Muscle of leg (tissue), 11 donors: ENCODE measurements around the gene SYNRG. TPM values are rescaled to one million over a fixed set of nuclear protein-coding genes. Genes with fewer than 3 reads are reported as not detected.

Experiments used
- DNase-seq: peaks from one replicate; pipeline ENCODE4 v3.0.0; 2013
- H3K27ac ChIP-seq: one replicate; pipeline ENCODE4 v1.5.1; 2013; ENCODE audit warnings: mild to moderate bottlenecking, low read length, control low read depth
- H3K27me3 ChIP-seq: one replicate; pipeline ENCODE4 v1.6.1; 2013; ENCODE audit warnings: low read length; ENCODE audit not compliant: control insufficient read depth, insufficient read depth
- H3K36me3 ChIP-seq: one replicate; pipeline ENCODE4 v1.6.1; 2013; ENCODE audit warnings: low read length; ENCODE audit not compliant: control insufficient read depth, insufficient read depth
- H3K4me1 ChIP-seq: one replicate; pipeline ENCODE4 v1.6.1; 2013; ENCODE audit warnings: low read length; ENCODE audit not compliant: control insufficient read depth, insufficient read depth
- H3K4me3 ChIP-seq: one replicate; pipeline ENCODE4 v1.5.1; 2013; ENCODE audit warnings: low read length, control low read depth
- H3K9me3 ChIP-seq: replicated peaks from 2 replicates; pipeline ENCODE4 v1.6.1; 2013; ENCODE audit warnings: low read depth, low read length; ENCODE audit not compliant: control insufficient read depth
- WGBS: methylation state at CpG from one replicate; pipeline ENCODE4 v1.1.5; 2013; ENCODE audit warnings: missing lambda C conversion rate; ENCODE audit not compliant: insufficient coverage; 5-methylcytosine and 5-hydroxymethylcytosine counted together
- polyA plus RNA-seq, 8 donors: library from polyadenylated mRNA; unstranded; fragments of 120-200 nt; gene quantifications; one replicate each; pipeline versions ENCODE4 v1.2.1 to v1.2.3, GENCODE V29; 2013; ENCODE audit warnings: inconsistent platforms in 1 of 8, low replicate concordance in 1 of 8; ENCODE audit not compliant: insufficient read length in 8 of 8, insufficient read depth in 1 of 8
- total RNA-seq: library from RNA; stranded (reverse); fragments of 120-200 nt; gene quantifications from one replicate; pipeline ENCODE4 v1.2.4, GENCODE V29; 2013

Gene SYNRG
- total and polyA plus RNA-seq, 9 donors, result 14.5 to 27.2 (median 21.2) TPM

DNA sequence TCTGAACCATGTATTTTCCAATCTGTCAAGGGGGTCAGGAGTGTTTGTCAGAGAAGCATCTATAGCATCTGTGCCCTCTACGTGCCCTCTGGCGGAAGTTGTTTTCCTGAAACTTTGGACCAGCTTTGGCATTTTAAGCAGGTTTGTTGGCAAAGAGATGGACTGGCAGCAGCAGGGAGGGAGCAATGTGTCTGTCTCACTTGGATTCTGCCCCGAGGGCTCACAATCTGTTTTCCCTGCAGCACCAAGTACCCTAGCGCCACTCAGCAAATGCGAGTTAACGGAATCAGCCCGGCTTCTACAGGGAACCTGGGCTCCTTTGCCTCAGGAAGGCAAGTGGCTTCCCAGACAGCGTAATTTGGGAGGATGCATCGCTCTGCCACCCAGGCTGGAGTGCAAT lies 102.1 kb downstream of the SYNRG start:
- Histone ChIP-seq H3K27me3 (no peaks in the 10 kb centered on the region), H3K4me1 (peaks cover 3% of the 10 kb centered on the region), H3K9me3 (no peaks in the 10 kb centered on the region), H3K27ac (no peak overlapping the region), H3K4me3 (no peak overlapping the region), H3K36me3 (peaks cover 1% of the 10 kb centered on the region)
- DNase-seq, result no peak
- 89% methylated on average over 9 of the region's 9 CpGs for WGBS

DNA sequence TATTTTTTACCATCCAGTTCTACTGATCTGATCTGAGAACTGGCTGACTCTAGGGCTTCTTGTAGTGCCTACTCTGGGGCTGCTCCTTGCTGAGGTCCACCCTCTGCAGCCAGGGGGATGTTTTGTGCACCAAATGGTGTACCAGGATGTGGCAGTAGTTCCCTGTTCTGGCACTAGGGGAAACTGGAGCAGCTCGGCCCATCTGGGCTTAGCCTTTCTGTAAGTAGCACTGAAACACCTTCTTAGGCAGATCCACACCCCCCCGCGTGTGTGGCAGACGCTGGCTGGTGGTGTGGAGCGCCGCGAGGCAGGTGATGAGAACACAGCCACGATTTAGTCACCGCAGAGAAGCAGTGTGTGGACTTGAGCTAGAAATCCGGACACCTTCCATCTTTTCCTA lies 102.5 kb downstream of the SYNRG start:
- Histone ChIP-seq H3K36me3 (no peaks in the 10 kb centered on the region), H3K9me3 (no peaks in the 10 kb centered on the region), H3K27ac (no peak overlapping the region), H3K4me3 (no peak overlapping the region), H3K27me3 (no peaks in the 10 kb centered on the region), H3K4me1 (peaks cover 3% of the 10 kb centered on the region)
- DNase-seq, result no peak
- WGBS, result 38% methylated on average over 6 of the region's 10 CpGs

DNA sequence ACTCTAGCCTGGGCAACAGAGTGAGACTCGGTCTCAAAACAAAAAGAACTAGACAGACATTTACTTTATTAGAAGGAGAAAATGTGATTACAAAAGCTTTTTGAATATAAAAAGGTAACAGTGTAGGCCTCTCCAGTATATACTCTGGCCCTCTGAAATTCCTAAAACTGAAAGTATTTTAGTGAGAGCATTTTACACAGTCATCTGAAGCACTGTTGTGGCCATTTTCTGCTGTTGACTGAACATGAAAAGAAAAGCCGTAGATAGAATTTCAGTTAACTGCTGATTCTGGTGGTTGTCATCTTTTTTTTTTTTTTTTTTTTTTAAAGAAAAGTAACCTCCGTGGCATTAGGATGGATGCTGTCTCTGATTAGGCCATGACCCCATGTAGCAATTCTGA lies 103.9 kb downstream of the SYNRG start:
- H3K36me3 ChIP-seq, result no peaks in the 10 kb centered on the region
- H3K9me3 ChIP-seq, result no peaks in the 10 kb centered on the region
- peaks cover 3% of the 10 kb centered on the region for H3K4me1 ChIP-seq
- WGBS, result no CpG with 5 or more reads among the region's 3 CpGs
- no peaks in the 10 kb centered on the region for H3K27me3 ChIP-seq
- H3K4me3 ChIP-seq, result no peak overlapping the region
- H3K27ac ChIP-seq, result no peak overlapping the region
- no peak for DNase-seq

DNA sequence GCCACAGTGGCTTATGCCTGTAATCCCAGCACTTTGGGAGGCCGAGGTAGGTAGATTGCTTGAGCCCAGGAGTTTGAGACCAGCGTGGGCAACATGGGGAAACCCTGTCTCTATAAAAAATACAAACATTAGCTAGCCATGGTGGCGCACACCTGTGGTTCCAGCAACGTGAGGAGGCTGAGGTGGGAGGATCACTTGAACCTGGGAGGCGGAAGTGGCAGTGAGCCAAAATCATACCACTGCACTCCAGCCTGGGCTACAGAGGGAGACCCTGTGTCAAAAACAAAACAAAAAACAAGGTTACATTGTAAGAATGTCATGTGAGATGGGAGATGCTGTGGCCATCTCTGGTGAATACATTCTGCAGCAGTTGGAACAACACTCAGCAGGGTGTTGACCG lies 106.1 kb downstream of the SYNRG start:
- H3K4me3 ChIP-seq, result no peak overlapping the region
- no peaks in the 10 kb centered on the region for H3K36me3 ChIP-seq
- H3K9me3 ChIP-seq, result no peaks in the 10 kb centered on the region
- H3K27ac ChIP-seq, result no peak overlapping the region
- no peak for DNase-seq
- no peaks in the 10 kb centered on the region for H3K27me3 ChIP-seq
- peaks cover 3% of the 10 kb centered on the region for H3K4me1 ChIP-seq
- 100% methylated on average over 1 of the region's 6 CpGs for WGBS

DNA sequence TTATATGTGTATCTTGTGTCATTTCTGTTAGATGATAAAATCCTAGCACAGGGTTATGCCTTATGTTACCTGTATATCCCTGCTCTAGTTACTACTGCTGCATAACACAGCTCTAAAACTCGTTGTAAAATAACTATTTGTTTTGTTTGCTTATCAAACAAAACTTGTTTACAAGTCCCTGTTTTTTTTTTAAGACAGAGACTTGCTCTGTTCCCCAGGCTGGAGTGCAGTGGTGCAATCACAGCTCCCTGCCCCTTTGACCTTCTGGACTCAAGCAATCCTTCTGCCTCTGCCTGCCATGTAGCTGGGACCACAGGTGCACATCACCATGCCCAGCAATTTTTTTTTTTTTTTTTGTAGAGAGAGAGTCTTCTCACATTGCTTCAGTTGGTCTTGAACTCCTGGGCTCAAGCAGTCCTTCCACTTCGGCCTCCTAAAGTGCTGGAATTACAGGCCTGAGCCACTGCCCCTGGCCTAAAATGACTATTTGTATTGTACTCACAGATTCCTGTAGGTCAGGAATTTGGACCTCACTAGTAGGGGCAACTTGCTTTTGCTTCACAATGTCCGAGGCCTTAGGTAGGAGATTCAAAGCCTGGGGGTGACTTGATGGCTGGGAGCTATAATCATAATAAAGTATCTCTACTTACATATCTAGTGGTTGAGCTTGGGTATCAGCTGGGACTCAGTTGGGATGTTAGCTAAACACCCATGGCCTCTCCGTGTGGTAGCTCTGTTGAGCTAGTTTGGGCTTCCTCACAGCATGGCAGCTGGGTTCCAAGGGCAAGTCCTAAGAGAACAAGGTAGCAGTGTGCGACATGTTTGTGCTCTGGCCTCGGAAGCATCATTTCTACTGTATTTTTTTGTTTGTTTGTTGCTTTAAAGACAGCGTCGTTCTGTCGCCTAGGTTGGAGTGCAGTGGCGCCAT lies 106.9 kb downstream of the SYNRG start:
- Histone ChIP-seq H3K9me3 (no peaks in the 10 kb centered on the region), H3K36me3 (no peaks in the 10 kb centered on the region), H3K27me3 (no peaks in the 10 kb centered on the region), H3K4me3 (no peak overlapping the region), H3K4me1 (peaks cover 3% of the 10 kb centered on the region), H3K27ac (no peak overlapping the region)
- DNase-seq, result no peak
- WGBS, result 100% methylated on average over 2 of the region's 10 CpGs

DNA sequence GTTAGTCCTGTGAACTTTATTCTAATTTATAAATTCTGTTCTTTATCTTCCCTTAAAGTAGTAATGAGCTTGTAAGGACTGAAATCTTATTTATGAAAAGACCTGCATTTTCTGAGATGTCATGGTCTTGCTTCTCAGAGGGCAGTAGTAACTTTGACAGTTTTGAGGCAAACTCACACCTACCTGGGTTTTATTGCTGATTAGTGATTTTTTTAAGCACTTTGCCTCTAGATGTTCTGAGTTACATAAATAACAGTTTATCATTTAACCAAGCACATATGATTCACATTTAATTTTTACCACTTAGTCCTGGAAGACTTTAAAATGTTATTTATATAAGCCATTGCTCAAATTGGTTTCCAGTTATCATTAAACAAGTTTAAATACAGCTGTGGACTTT lies 108.8 kb downstream of the SYNRG start:
- Histone ChIP-seq H3K27ac (no peak overlapping the region), H3K4me3 (no peak overlapping the region), H3K27me3 (no peaks in the 10 kb centered on the region), H3K36me3 (no peaks in the 10 kb centered on the region), H3K4me1 (no peaks in the 10 kb centered on the region), H3K9me3 (no peaks in the 10 kb centered on the region)
- DNase-seq, result no peak

DNA sequence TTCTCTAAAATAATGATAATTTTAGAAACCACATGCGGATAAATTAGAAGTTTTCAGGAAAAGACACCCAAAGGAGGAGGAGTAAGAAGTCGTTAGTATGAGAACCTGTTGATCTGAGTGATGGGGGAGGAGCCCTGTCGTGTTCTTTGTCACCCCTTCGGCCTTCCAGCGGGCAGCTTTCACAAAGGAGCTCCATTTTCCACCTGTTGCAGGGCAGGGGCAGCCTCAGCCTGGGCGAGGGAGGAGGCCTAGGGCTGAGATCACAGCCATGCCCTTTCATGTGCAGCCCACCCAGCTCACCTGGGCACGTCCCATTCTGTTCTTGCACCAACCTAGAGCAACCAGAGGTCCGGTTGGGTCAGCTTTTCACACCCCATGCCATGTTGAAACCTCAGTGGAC lies 114.2 kb downstream of the SYNRG start:
- DNase-seq, result no peak
- Histone ChIP-seq H3K27ac (no peak overlapping the region), H3K4me1 (peaks cover 10% of the 10 kb centered on the region), H3K27me3 (no peaks in the 10 kb centered on the region), H3K9me3 (no peaks in the 10 kb centered on the region), H3K4me3 (no peak overlapping the region), H3K36me3 (no peaks in the 10 kb centered on the region)
- 73% methylated on average over 5 of the region's 8 CpGs for WGBS

DNA sequence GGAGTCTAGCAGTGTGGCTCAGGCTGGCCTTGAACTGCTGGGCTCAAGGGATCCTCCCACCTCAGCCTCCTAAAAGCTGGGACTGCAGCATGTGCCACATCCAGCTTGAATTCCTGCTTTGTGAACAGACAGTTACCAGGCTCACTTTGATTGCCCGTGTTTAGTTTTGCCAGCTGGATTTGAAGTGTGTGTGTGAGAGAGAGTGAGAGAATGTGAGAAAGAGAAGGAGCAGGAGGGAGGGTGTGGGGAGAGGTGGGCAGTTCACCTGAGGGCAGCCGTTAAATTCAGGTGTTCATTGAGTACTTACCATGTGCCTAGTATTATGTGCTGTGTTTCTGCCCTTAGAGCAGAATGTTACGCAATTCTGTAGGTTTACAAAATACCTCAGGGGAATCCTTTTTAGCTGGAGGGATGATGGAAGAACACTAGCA lies 114.8 kb downstream of the SYNRG start:
- WGBS, result 38% methylated on average over 1 of the region's 3 CpGs
- Histone ChIP-seq H3K27ac (no peak overlapping the region), H3K4me1 (peaks cover 10% of the 10 kb centered on the region)

DNA sequence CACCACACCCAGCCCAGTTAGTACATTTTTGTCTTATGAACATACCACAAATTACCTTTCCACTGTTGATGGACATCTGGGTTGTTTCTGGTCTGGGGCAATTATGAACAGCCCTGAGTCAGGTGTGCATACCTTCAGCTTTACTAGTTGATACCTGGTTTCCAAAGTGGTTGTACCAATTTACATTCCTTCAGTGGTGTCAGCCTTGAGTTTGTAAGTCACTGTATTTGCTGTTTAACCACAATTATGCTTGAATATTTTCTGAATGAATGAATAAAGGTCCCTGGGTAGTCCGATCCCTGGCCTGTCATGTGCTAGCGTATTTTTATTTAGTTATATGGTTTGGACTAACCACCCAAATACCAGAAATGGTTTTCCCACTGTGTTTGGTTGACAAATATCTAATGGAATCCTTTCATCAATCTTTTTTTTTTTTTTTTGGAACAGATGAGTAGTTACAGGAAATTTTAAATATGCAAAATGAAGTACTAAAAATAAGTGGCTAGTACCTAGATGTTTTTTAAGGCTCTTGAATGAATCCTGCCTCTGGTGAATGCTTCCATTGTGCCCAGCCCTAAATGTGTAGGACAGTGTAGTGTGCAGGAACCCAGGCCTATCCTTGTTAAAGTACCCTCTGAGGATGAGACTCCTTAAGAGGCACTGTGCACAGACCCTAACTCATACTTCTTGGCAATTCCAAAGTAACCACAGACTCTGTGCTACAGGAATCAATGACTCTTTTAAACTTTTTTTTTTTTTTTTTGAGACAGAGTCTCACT lies 115.8 kb downstream of the SYNRG start:
- H3K27ac ChIP-seq, result no peak overlapping the region
- WGBS, result no CpG with 5 or more reads among the region's 2 CpGs
- DNase-seq, result no peak
- no peaks in the 10 kb centered on the region for H3K9me3 ChIP-seq
- no peaks in the 10 kb centered on the region for H3K36me3 ChIP-seq
- H3K27me3 ChIP-seq, result no peaks in the 10 kb centered on the region
- no peak overlapping the region for H3K4me3 ChIP-seq
- H3K4me1 ChIP-seq, result peaks cover 16% of the 10 kb centered on the region

More for the DNA sequence above, 114.8 kb downstream of the SYNRG start:
- H3K4me3 ChIP-seq, result no peak overlapping the region
- H3K27me3 ChIP-seq, result no peaks in the 10 kb centered on the region
- no peaks in the 10 kb centered on the region for H3K9me3 ChIP-seq
- no peak for DNase-seq
- H3K36me3 ChIP-seq, result no peaks in the 10 kb centered on the region

DNA sequence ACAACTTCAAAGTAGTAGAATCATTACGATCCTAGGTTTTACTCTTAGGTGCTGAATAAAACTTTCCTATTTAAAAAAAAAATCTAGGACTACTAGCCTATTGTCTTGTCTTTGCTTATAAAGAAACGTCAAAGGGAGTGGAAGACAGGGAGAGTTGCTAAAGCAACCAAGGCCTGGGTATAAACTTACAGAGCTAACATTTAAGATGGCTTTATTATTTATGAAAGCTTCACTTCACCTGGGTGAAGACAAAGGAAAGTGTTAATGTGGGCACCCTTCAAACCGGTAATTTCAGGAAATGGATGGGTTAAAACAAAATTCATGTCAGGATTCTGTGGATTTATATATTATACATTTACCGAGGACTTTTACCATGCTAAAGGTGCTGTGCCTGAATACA lies 117.1 kb downstream of the SYNRG start:
- no peak overlapping the region for H3K4me3 ChIP-seq

More for the DNA sequence above, 117.1 kb downstream of the SYNRG start:
- Histone ChIP-seq H3K9me3 (no peaks in the 10 kb centered on the region), H3K4me1 (peaks cover 21% of the 10 kb centered on the region), H3K27ac (no peak overlapping the region), H3K36me3 (no peaks in the 10 kb centered on the region), H3K27me3 (no peaks in the 10 kb centered on the region)
- WGBS, result no CpG with 5 or more reads among the region's 4 CpGs
- no peak for DNase-seq
